ENCODE data around the gene NEK11.

DNA sequence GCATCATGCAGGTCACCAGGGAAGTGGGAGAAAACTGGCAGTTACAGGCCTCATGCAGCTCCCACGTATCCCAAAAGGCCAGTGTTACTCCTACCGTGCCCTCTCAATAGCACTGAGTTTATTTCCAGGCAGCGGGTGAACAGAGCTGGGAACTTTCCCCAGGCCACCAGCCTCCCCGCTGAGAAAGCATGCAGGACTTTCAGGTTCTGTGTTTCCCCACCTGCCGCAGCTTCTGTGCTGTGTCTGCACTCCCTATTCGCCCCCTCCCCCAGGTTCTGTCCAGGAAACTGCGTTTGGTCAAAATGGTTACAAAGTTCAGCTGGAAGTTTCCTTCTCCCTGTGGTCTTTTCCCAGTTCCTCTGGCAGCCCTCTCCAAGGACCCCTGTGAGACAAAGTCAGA is 21.4 kb downstream of the NEK11 start:
- TF ChIP-seq POLR2A (IDR thresholded peaks at IDR 0.05), result no peak
- TF ChIP-seq, protein P1, sequence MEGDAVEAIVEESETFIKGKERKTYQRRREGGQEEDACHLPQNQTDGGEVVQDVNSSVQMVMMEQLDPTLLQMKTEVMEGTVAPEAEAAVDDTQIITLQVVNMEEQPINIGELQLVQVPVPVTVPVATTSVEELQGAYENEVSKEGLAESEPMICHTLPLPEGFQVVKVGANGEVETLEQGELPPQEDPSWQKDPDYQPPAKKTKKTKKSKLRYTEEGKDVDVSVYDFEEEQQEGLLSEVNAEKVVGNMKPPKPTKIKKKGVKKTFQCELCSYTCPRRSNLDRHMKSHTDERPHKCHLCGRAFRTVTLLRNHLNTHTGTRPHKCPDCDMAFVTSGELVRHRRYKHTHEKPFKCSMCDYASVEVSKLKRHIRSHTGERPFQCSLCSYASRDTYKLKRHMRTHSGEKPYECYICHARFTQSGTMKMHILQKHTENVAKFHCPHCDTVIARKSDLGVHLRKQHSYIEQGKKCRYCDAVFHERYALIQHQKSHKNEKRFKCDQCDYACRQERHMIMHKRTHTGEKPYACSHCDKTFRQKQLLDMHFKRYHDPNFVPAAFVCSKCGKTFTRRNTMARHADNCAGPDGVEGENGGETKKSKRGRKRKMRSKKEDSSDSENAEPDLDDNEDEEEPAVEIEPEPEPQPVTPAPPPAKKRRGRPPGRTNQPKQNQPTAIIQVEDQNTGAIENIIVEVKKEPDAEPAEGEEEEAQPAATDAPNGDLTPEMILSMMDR (IDR thresholded peaks at IDR 0.05), result no peak
